Islet of Langerhans (tissue), 1 donor: ENCODE data around the gene MCOLN1.
"Not testable (repeated sequence)": the region's sequence is repeated elsewhere in the genome, so short reads cannot be mapped to it uniquely, and the experiment has no call there.

Source experiments
- FAIRE-seq: peaks from one replicate; lab custom pipeline; 2011; peaks lifted over from hg19 to GRCh38; lab: Jason Lieb, UNC

Gene MCOLN1

DNA sequence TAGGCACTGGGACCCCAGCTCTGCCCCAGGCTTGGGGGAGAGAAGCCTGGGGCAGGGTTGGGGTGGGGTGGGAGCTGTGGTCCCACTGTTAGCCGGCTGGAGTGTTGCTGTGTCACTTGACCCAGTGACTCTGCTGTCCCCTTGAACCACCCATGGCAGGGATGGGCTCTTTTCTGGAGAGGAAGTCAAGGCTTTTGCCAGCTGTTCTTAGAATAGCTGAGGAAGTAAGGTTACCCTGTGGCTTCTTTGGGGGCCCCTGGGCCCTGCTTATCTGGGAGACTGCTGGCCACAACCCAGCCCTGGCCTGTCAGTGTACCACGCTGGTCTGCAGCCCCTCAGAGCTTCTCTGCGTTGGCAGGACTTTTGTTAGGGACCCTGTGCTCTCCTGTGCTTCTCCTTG lies 22.2 kb downstream of the MCOLN1 start:
- no peak for FAIRE-seq

DNA sequence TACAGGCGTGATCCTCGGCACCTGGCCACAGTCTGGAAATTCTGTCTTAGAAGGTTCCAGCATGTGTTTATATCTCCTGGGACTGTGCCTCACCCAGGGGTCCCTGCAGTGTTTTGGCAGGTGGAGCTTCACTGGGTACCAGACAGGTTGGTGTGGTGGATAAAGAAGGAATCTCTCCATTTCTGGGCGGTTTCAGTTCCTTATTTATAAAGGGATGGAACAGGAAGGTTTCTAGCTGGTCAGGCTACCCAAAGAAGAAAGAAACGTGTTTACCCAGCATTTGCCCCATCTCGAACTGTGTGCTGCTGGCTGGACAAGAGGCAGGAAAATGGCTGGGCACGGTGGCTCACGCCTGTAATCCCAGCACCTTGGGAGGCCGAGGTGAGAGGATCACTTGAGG lies 22.9 kb downstream of the MCOLN1 start:
- no peak for FAIRE-seq

DNA sequence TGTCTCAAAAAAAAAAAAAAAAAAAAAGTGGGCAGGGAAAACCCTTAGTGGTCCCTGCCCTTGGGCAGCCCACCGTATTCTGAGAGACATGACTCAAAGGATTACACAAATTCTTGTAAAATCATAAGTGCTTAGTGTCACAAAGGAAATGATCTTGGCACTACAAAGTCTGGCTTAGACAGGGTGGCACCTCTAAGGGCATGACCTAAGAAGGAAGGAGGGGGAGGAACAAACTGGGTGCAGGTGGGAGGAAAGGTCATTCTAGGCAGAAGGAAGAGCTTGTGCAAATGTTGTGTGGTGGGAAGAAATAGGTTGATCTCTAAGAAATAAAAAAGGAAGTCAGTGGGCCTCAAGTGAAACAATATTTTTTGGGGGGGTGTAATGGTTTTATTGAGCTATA lies 23.5 kb downstream of the MCOLN1 start:
- FAIRE-seq, result no peak

DNA sequence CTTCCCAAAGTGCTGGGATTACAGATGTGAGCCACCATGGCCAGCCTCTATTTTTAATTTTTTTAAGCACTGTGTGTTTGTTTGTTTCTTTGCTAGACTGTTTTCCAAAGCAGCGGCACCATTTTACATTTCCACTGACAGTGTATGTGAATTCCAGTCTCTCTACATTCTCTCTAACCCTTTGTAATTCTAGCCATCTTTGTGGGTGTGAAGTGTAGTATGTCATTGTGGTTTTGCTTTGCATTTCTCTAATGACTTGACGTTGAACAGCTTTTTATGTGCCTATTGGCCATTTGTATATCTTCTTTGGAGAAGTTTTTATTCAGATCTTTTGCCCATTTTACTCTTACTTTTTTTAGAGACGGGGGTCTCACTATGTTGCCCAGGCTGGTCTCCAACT lies 24.7 kb downstream of the MCOLN1 start:
- FAIRE-seq, result no peak

DNA sequence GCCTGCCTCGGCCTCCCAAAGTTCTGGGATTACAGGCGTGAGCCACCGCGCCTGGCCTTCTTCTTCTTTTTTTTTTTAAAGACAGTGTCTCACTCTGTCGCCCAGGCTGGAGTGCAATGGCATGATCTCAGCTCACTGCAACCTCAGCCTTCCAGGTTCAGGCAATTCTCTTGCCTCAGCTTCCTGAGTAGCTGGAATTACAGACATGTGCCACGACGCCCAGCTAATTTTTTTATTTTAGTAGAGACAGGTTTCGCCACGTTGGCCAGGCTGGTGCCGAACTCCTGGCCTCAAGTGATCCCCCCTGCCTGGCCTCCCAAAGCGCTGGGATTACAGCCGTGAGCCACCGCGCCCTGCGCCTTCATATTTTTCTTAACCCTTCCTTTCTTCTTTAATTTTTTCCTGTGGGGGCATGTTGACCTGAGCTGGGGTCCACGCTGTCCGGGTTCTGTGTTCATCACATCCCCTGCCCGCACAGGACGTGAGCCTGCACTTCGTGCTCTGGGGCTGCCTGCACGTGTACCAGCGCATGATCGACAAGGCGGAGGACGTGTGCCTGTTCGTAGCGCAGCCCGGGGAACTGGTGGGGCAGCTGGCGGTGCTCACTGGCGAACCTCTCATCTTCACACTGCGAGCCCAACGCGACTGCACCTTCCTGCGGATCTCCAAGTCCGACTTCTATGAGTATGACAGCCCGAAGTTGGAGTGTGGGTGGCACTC lies 27.2 kb downstream of the MCOLN1 start:
- no peak for FAIRE-seq

DNA sequence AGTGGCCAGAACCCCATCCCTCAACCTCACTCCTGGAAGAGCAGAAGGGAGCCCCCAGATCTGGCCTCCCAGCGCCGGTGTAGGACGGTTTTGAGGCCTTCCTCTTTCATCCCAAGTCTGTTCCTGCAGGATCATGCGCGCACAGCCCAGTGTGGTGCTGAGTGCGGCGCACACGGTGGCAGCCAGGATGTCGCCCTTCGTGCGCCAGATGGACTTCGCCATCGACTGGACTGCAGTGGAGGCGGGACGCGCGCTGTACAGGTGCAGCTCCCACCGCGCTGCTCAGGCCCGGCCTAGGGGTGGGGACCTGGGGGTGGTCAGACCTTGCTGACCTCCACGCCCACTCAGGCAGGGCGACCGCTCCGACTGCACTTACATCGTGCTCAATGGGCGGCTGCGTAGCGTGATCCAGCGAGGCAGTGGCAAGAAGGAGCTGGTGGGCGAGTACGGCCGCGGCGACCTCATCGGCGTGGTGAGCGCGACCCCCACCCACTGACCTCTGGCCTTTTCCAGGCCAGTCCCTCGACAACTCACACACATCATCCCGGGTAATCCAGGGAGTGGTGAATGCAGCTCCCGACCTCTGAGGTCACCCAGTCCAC lies 27.8 kb downstream of the MCOLN1 start:
- FAIRE-seq, result no peak

DNA sequence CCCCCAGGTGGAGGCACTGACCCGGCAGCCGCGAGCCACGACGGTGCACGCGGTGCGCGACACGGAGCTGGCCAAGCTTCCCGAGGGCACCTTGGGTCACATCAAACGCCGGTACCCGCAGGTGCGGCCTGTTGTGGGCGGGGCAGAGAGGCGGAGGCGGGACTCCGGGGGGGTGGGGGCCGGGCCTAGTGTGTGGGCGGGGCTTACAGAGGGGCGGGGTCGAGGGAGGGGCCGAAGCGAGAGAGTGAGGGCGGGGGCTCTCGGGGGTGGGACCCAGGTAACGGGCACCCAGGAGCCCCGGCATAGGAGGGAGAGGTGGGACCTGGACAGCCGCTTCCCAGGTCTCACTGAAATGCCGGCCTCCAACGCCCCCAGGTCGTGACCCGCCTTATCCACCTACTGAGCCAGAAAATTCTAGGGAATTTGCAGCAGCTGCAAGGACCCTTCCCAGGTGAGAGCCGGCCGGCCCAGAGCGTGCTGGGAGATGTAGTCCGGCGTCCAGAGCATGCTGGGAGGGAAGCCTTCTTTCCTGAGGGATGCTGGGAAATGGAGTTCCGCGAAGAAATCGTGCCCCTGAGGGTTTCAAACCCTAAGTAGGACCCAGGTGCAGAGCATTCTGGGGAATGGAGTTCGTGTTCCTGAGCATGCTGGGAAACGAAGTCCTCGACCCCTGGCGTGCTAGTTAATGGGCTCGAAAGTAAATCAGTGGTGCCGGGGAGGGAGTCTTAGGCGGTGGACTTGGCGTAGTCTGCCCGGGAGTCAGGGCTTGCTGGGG lies 28.8 kb downstream of the MCOLN1 start:
- no peak for FAIRE-seq

DNA sequence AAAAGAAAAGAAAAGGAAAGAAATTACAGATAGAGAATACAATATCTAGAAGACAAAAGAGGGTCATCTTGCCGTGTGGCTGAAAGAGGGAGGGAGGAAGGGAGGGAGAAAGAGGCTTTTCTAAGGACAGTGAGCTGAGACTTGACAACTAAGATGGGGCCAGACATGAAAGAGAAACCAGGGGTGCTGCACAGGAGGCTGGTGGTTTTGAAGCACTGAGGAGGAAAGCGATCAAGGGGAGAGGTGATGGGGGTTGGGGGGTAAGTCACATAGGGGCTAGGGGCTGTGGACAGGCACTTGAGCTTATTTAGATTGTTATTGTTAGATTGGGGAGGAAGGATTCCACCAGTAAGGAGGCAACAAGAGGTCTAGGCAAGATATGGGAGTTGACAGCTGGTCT lies 30.4 kb downstream of the MCOLN1 start:
- FAIRE-seq, result no peak

DNA sequence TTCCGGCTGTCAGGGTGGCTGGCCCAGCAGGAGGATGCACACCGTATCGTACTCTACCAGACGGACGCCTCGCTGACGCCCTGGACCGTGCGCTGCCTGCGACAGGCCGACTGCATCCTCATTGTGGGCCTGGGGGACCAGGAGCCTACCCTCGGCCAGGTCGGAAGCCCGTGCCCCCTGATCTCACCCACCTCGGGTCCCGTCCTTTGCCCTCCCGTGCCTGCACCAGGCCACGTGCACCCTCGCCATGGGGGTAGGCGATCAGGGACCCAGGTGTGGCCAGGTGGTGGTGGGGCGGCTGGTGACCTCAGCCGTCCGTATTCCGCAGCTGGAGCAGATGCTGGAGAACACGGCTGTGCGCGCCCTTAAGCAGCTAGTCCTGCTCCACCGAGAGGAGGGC lies 32.1 kb downstream of the MCOLN1 start:
- no peak for FAIRE-seq

DNA sequence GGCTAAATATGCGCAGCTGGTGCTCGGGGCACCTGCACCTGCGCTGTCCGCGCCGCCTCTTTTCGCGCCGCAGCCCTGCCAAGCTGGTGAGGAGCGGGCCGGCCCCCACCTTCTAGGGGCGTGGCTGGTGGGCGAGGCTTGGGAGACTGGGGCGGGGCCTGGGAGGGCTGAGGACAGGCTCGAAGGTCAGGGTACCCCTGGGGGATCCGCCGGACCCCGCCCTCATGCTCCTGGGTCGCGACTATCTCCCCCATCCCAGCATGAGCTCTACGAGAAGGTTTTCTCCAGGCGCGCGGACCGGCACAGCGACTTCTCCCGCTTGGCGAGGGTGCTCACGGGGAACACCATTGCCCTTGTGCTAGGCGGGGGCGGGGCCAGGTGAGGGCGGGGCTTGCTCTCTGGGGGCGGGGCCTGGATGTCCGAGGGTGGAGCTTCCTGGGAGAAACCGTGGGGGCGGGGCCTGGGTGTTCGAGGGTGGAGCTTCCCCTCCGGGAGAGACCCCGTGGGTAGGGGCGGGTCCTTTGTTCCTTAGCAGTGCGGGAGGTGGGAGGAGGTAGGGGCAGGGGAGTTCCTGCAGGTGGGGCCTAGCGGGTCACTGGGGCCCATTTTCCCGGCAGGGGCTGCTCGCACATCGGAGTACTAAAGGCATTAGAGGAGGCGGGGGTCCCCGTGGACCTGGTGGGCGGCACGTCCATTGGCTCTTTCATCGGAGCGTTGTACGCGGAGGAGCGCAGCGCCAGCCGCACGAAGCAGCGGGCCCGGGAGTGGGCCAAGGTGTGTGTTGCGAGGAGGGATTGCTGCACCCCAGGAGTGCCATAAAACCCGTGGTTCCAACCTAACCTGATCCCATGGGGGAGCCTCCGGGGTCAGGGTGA lies 32.8 kb downstream of the MCOLN1 start:
- FAIRE-seq, result no peak

DNA sequence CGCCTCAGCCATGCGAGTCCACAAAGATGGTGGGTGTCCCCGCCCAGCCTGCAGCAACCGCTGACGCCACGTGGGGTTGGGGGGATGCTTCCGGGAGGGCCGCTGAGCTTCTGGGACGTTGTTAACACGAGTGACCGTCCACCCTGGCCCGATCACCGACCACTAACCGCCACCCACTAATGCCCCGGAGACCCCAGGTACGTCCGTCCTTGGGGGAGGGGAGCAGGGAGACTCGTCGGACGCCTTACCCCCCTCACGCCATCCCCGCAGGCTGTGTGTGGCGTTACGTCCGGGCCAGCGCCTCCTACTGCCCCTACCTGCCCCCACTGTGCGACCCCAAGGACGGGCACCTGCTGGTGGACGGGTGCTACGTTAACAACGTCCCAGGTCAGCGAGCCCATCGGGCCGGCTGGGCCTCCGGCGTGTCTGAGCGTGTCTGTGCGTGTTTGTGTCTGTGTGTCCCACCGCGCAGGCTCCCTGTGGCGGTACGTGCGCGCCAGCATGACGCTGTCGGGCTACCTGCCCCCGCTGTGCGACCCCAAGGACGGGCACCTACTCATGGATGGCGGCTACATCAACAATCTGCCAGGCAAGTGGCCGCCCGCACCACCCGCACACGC lies 34.4 kb downstream of the MCOLN1 start:
- no peak for FAIRE-seq

DNA sequence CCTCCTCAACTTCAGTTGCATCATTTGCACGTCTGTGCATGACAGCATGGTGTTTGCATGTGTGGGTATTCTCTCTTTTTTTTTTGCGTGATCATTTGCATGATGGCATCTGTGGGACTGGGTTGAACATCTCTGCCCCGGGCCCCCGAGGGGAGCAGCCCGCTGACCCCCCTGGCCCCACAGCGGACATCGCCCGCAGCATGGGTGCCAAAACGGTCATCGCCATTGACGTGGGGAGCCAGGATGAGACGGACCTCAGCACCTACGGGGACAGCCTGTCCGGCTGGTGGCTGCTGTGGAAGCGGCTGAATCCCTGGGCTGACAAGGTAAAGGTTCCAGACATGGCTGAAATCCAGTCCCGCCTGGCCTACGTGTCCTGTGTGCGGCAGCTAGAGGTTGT lies 36.2 kb downstream of the MCOLN1 start:
- no peak for FAIRE-seq

DNA sequence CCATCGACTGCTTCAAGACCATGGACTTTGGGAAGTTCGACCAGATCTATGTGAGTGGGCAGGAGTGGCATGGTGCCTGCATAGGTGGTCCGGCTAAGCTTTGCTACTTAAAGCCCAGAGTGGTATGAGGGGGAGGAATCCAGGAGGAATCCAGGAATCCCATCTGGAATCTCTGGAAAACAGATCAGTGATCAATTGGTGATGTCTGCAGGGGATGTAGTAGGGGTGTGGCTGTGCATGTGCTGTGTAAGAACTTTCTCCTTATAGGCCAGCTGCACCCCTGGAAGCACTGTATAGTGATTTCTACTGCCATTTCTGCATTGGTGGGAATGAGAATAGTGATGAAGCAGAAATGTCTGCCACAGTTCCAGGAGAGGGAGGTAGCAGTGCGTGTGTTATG lies 36.7 kb downstream of the MCOLN1 start:
- FAIRE-seq, result no peak

DNA sequence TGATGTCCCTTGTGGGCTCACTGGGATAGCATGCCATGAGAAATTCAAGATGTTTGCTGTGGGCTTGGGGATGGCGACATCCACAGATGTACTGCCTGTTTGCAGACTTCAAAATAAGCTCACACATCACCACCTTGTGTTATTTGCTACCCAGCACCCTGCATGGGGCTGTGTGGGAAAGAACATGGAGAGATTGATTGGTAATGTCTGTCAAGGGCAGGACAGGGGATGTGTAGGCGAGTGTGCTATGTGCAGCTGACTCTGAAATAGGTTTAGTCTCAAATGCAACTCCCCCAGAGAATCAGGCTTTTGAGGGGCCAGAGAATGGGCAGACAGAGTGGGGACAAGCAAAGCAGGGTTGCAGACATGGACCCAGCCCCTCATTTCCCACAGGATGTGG lies 37.8 kb downstream of the MCOLN1 start:
- no peak for FAIRE-seq

DNA sequence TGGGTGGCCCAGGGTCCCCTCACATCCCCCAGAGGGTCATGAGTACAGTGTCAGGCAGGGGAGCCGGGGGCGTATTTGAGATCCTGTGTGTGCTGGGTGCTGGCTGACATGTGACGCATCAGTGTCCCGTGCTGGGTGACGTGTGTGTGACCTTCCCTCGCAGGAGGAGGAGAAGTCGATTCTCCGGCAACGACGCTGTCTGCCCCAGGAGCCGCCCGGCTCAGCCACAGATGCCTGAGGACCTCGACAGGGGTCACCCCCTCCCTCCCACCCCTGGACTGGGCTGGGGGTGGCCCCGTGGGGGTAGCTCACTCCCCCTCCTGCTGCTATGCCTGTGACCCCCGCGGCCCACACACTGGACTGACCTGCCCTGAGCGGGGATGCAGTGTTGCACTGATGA lies 38.9 kb downstream of the MCOLN1 start:
- no peak for FAIRE-seq

DNA sequence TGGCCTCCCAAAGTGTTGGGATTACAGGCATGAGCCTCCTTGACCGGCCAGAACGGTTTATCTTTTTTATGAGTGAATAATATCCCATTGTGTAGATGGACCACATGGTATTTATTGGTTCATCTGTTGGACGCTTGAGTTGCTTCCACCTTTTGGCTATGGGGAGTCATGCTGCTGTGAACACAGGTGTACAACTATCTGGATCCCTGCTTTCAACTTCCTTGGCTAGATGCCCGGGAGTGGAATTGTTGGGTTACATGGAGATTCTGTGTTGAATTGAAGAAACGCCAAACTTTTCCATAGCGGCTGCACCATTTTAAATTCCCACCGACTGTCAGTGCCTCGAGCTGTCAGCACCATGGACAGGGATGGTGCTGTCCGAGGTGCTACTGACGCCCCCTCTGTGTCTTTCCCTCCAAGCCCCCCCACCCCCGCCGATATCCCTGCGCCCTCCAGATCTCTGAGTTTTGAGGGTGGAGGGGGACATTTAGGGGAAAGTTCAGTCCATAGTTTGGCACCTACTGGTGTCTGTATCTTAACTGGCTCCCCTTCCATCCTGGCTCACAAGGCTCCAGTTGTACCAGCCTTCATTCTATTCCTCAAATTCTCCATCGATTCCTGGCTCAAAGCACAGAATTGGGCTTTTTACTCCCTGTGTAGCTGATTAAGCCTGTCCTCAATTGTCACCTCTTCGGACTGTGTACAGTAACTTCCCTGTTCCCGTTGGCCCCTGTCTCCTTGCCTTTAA lies 40.4 kb downstream of the MCOLN1 start:
- FAIRE-seq, result no peak

DNA sequence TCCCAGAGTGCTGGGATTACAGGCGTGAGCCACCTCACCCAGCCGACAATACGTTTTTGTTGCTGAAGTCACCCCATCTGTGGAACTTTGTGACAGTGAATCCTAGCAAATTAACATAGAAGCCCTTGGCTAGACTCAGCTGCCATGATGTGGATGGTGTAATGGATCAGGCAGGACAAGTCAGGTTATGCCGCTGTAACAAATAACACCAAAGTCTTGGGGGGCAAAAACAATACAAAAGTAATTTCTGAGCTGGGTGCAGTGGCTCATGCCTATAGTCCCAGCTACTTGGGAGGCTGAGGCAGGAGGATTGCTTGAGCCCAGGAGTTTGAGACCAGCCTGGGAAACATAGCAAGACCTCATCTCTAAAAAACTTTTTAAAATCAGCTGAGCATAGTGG lies 42.4 kb downstream of the MCOLN1 start:
- FAIRE-seq, result no peak

DNA sequence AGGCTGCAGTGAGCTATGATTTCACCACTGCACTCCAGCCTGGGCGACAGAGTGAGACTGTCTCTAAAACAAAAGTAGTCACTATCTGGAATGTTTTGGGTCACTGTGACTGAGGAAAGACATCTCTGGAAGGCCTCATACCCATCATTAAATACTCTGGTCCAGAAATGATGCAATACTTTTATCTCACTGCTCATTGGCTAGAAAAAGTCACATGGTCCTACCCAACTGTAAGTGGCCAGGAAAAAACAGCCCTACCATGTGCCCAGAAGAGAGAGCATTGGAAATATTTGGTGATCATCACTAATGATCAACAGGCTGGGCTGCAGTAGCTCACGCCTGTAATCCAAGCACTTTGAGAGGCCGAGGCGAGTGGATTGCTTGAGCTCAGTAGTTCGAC lies 42.9 kb downstream of the MCOLN1 start:
- FAIRE-seq, result no peak

DNA sequence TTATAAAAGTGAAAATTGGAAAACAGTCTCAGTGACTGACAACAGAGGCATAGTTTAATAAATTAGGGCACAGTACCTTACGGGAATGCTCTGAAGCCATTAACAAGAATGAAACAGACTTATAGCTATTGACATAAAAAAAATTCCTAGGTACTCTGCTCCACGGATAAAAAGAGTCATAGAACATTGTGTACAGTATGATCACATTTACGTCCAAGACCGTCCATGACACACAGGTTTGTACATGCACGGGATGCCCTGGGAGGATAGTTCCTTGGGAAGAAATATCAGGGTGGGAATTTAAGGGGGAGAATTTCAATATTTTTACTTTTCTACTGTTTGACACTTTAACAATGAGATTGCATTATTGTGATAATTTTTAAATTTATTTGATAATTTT lies 48.3 kb downstream of the MCOLN1 start:
- FAIRE-seq, result no peak

DNA sequence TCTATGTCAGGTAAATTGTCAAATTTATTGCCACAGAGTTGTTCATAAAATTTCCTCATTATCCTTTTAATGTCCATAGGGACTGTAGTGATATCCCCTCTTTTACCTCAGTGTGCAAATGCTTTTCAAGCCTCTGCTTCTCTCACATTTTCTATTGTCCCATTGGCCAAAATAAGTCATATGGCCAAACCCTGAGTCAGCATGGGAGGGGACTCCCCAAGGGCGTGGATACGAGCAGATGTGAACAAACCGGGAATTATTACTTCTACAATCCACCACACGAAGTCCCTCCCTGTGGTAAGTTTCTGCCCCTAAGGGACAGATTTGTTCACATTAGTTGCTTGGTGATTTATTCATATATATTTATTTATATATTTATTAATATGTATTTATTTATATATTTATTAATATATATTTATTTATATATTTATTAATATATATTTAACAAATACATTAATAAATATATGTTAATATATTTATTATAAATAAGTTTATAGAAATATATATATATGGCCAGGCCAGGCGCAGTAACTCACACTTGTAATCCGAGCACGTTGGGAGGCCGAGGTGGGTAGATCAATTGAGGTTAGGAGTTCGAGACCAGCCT lies 53.1 kb downstream of the MCOLN1 start:
- no peak for FAIRE-seq

DNA sequence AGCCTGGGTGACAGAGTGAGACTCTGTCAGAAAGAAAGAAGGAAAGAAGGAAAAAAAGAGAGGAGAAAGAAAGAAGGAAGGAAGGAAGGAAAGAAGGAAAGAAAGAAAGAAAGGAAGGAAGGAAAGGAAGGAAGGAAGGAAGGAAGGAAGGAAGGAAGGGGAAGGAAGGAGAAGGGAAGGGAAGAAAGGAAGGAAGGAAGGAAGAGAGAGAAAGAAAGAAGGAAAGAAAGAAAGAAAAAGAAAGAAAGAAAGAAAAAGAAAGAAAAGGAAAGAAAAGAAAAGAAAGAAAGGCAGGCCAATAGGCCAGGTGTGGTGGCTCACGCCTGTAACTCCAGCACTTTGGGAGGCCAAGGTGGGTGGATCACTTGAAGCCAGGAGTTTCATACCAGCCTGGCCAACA lies 55.0 kb downstream of the MCOLN1 start:
- not testable (repeated sequence) for FAIRE-seq
